Measurements from ENCODE around the gene SIDT2. TPM values are rescaled to one million over a fixed set of nuclear protein-coding genes. Genes with fewer than 3 reads are reported as not detected.
"Not testable (repeated sequence)": the region's sequence is repeated elsewhere in the genome, so short reads cannot be mapped to it uniquely, and the experiment has no call there.

Gene SIDT2
- total RNA-seq = 10 to 100 TPM; 28.6 to 30.9 TPM

DNA sequence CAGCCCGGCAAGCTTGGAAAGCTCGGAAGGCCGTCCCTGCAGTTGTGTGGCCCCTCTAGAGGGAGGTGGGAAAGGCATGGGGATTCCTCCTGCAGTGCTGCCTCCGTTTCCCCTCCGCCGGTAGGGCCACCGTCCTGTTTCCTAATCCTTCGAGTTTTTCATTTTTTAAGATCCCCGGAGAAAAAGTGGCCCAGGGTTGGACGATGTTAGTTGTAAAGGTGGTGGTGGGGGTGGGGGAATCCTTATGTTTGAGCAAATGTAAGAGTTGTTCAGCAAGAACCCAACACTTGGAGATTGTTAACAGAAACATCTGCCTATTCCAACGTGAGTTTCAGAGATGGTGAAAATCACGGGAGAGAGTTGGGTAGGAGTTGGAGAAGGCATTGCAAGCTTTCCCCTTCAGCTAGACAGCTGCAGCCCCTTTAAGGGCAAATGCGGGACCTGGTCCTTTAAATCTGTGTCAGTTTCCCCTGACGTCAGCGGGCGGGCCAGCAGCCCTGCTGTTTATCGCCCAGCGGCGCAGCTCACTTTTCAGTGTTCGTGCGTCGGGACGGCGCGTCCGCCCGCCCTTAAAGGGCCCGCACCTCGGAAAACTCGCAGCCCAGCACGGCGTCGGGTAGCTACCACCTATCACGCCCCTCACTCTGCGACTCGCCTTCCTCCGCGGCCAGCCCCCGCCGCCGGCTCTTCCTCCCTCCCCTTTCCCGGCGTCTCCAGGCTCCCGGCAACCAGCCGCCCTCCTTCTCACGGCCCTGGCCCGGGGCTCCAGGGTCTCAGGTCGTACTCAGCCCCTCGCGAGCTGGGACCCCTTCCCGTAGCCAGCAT is at the start of gene SIDT2:
SIDT2 (plus strand) TSS at position 534 of the 825 bp plus-strand sequence. CDS start 521 bp downstream, outside the sequence.
- Mint-ChIP-seq H3K4me3 (peak within 1 kb of the TSS; percentile 91), H3K27me3 (no peaks in the 10 kb centered on the region), H3K27ac (peak within 1 kb of the TSS; percentile 94), H3K9me3 (no peaks in the 10 kb centered on the region), H3K36me3 (ENCODE audit: low read depth) (peaks cover 2% of the 10 kb centered on the region), H3K4me1 (peaks cover 31% of the 10 kb centered on the region)
- DNase-seq = peak; percentile 93
- ChIA-PET CTCF (interaction anchor here (0.5 to 4.5 kb wide), 10 partner anchors 8 to 342 kb away, joined by 3 to 13 read pairs (median 5); no protein-coding TSS in a partner anchor), POLR2A (interaction anchor here (0.5 kb wide), 1 partner anchor 33 kb away, joined by 3 read pairs; no protein-coding TSS in a partner anchor)

DNA sequence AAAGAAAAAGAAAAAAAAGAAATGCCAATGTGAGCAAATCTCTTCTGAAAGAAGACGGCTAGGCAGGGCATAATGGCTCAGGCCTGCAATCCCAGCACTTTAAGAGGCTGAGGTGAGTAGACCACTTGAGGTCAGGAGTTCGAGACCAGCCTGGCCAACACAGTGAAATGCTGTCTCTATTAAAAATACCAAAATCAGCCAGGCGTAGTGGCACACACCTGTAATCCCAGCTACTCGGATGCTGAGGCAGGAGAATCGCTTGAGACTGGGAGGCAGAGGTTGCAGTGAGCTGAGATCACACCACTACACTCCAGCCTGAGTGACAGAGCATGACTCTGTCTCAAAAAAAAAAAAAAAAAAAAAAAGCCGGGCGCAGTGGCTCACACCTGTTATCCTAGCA is 48.1 kb upstream of the SIDT2 start:
- H3K4me3 Mint-ChIP-seq; POLR2A ChIA-PET; H3K27ac Mint-ChIP-seq; H3K4me1 Mint-ChIP-seq; H3K36me3 Mint-ChIP-seq (ENCODE audit: low read depth); DNase-seq; H3K9me3 Mint-ChIP-seq: not testable (repeated sequence)
- peaks cover 11% of the 10 kb centered on the region for H3K27me3 Mint-ChIP-seq
- CTCF ChIA-PET = interaction anchor here (0.8 kb wide), 1 partner anchor 96 kb away, joined by 5 read pairs; no protein-coding TSS in a partner anchor

GRCh38 chr11:117130879-117131278 is 47.7 kb upstream of the SIDT2 start:
- H3K27me3 Mint-ChIP-seq = peaks cover 11% of the 10 kb centered on the region
- H3K4me3 Mint-ChIP-seq = no peak overlapping the region
- ChIA-PET CTCF (interaction anchor here (0.8 kb wide), 1 partner anchor 96 kb away, joined by 5 read pairs; no protein-coding TSS in a partner anchor), POLR2A (no interaction called here)
- no peaks in the 10 kb centered on the region for H3K9me3 Mint-ChIP-seq
- H3K27ac Mint-ChIP-seq = no peak overlapping the region
- no peak for DNase-seq
- H3K4me1 Mint-ChIP-seq = no peaks in the 10 kb centered on the region
- H3K36me3 Mint-ChIP-seq (ENCODE audit: low read depth) = no peaks in the 10 kb centered on the region

DNA sequence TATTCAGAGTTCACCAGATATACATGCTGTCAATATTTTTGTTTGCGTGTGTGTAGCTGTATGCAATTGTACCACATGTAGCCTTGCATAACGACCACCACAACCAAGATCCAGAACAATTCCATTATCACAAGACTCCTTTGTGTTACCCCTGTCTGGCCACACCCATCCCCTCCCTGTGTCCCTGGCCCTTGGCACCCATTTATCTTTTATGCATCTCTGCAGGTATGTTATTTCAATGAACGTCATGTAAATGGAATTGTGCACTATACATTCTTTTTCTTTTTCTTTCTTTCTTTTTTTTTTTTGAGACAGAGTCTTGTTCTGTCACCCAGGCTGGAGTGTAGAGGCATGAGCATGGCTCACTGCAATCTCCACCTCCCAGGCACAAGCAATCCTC is 44.1 kb upstream of the SIDT2 start:
- H3K36me3 Mint-ChIP-seq (ENCODE audit: low read depth) = no peaks in the 10 kb centered on the region
- no peak for DNase-seq
- H3K4me3 Mint-ChIP-seq = no peak overlapping the region
- peaks cover 3% of the 10 kb centered on the region for H3K27me3 Mint-ChIP-seq
- no peaks in the 10 kb centered on the region for H3K9me3 Mint-ChIP-seq
- H3K4me1 Mint-ChIP-seq = no peaks in the 10 kb centered on the region
- CTCF ChIA-PET = interaction anchor here (1.4 to 1.6 kb wide), 2 partner anchors 9 to 12 kb away, joined by 3 to 4 read pairs; no protein-coding TSS in a partner anchor
- H3K27ac Mint-ChIP-seq = no peak overlapping the region
- POLR2A ChIA-PET = no interaction called here

GRCh38 chr11:117134979-117135378 is 43.6 kb upstream of the SIDT2 start:
- CTCF ChIA-PET; POLR2A ChIA-PET; H3K27me3 Mint-ChIP-seq; H3K27ac Mint-ChIP-seq; DNase-seq; H3K9me3 Mint-ChIP-seq; H3K36me3 Mint-ChIP-seq (ENCODE audit: low read depth); H3K4me1 Mint-ChIP-seq; H3K4me3 Mint-ChIP-seq: not testable (repeated sequence)

DNA sequence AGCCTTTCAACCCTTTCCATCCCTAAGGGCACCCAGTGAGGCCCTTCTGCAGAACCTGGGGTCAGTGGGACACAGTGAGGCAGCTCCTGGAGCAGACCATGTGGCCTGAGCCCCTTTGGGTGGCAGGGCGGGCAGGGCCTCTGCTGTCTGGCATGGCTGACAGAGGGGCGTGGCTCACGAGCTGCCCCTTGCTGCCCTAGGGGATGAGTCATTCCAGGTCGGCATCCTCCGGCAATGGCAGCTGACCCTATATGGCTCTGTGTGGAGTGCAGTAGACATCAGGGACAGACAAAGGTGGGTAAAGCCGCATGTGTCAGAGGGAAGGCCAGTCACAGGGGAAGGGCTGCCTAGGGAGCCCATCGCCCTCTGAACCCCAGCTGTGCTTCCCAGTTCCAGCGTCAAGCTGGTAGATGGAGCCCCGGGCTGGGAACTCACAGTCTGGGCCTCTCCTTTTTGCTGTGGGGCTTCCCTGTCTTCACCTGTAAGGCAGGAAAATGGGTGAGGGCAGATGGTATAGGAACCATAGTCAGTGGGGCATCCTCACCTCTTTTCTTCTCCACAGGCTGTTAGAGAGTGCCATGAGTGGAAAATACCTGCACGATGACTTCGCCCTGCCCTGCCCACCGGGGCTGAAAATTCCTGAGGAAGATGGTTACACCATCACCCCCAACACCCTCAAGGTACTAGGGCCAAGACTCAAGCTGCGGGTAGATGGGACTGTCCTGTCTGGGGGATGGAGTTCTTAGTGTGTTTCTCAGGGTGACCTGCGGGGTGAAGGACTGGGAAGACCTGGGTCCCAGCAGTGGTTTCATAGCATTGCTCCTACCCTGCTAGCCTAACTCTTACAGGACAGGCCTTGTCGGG is 41.1 kb upstream of the SIDT2 start:
- POLR2A ChIA-PET; H3K36me3 Mint-ChIP-seq (ENCODE audit: low read depth); H3K4me3 Mint-ChIP-seq; H3K27ac Mint-ChIP-seq; H3K9me3 Mint-ChIP-seq; DNase-seq; H3K4me1 Mint-ChIP-seq; CTCF ChIA-PET: not testable (repeated sequence)
- peaks cover 26% of the 10 kb centered on the region for H3K27me3 Mint-ChIP-seq

- Mint-ChIP-seq H3K27ac (peak overlapping the region; percentile 94), H3K27me3 (peaks cover 23% of the 10 kb centered on the region), H3K36me3 (ENCODE audit: low read depth) (peaks cover 29% of the 10 kb centered on the region), H3K9me3 (peaks cover 2% of the 10 kb centered on the region), H3K4me1 (peaks cover 44% of the 10 kb centered on the region), H3K4me3 (peak overlapping the region; percentile 98)
- ChIA-PET CTCF (interaction anchor here (0.6 to 2.0 kb wide), 7 partner anchors 9 to 401 kb away, joined by 3 to 13 read pairs (median 3); partner anchors contain the start of genes APOA5 and SIK3), POLR2A (no interaction called here)
- DNase-seq = peak; percentile 35
These were observed 35.2 kb upstream of the SIDT2 start for GRCh38 chr11:117143390-117143789.

GRCh38 chr11:117143871-117144476 is 34.6 kb upstream of the SIDT2 start, which contains the start of gene PAFAH1B2:
Gene PAFAH1B2 (plus strand): TSS chr11:117144287. CDS start chr11:117152448, 8,161 bp downstream.
- Mint-ChIP-seq H3K36me3 (ENCODE audit: low read depth) (peaks cover 34% of the 10 kb centered on the region), H3K4me3 (peak within 1 kb of the TSS; percentile 98), H3K27ac (peak within 1 kb of the TSS; percentile 94), H3K9me3 (peaks cover 2% of the 10 kb centered on the region), H3K4me1 (peaks cover 45% of the 10 kb centered on the region), H3K27me3 (peaks cover 23% of the 10 kb centered on the region)
- ChIA-PET CTCF (interaction anchor here (0.6 to 2.4 kb wide), 11 partner anchors 10 to 401 kb away, joined by 3 to 13 read pairs (median 3); partner anchors contain the start of genes APOA5 and SIK3), POLR2A (interaction anchor here (1.0 kb wide), 1 partner anchor 88 kb away, joined by 5 read pairs; the partner anchor contains the start of gene PCSK7)
- DNase-seq = peak; percentile 97

GRCh38 chr11:117144477-117145392 is 33.8 kb upstream of the SIDT2 start:
- H3K27ac Mint-ChIP-seq = peak overlapping the region; percentile 90
- H3K27me3 Mint-ChIP-seq = peaks cover 22% of the 10 kb centered on the region
- H3K9me3 Mint-ChIP-seq = peaks cover 2% of the 10 kb centered on the region
- H3K4me3 Mint-ChIP-seq = peak overlapping the region; percentile 98
- DNase-seq = peak; percentile 34
- ChIA-PET CTCF (interaction anchor here (1.0 to 2.4 kb wide), 10 partner anchors 21 to 402 kb away, joined by 3 to 13 read pairs (median 4); partner anchors contain the start of genes APOA5 and SIK3), POLR2A (interaction anchor here (1.0 kb wide), 1 partner anchor 87 kb away, joined by 5 read pairs; the partner anchor contains the start of gene PCSK7)
- H3K36me3 Mint-ChIP-seq (ENCODE audit: low read depth) = peaks cover 36% of the 10 kb centered on the region
- peaks cover 47% of the 10 kb centered on the region for H3K4me1 Mint-ChIP-seq

DNA sequence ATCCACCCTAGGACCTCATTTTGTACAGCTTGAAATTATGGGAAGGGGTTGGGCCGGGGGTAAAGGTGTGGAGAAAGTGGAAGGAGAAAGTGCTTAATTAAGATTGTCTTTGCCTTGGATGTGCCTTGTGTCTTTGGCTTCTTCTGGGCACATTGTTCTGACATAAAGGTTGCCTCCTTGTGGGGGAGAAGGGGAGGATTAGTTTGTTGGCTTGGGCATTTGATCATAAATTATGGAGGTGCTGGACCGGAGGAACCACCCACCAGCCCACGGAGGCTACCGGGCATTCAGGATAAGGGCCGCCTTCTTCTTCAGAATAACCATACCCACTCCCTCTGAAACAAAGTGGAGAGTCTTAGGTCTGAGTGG is 33.2 kb upstream of the SIDT2 start:
- ChIA-PET CTCF (interaction anchor here (0.6 to 2.4 kb wide), 8 partner anchors 21 to 354 kb away, joined by 3 to 12 read pairs (median 4); partner anchors contain the start of gene APOA5), POLR2A (interaction anchor here (0.6 to 1.0 kb wide), 2 partner anchors 33 to 87 kb away, joined by 3 to 5 read pairs; partner anchors contain the start of genes PCSK7 and SIDT2)
- Mint-ChIP-seq H3K27ac (peak overlapping the region; percentile 90), H3K9me3 (peaks cover 2% of the 10 kb centered on the region), H3K4me3 (peak overlapping the region; percentile 98), H3K4me1 (peaks cover 48% of the 10 kb centered on the region), H3K27me3 (peaks cover 15% of the 10 kb centered on the region), H3K36me3 (ENCODE audit: low read depth) (peaks cover 40% of the 10 kb centered on the region)
- peak; percentile 10 for DNase-seq

- ChIA-PET POLR2A (no interaction called here), CTCF (interaction anchor here (0.6 to 1.5 kb wide), 4 partner anchors 14 to 82 kb away, joined by 3 to 5 read pairs (median 4); no protein-coding TSS in a partner anchor)
- Mint-ChIP-seq H3K4me3 (peak overlapping the region; percentile 98), H3K27ac (peak overlapping the region; percentile 36), H3K4me1 (peaks cover 51% of the 10 kb centered on the region), H3K9me3 (peaks cover 2% of the 10 kb centered on the region), H3K27me3 (peaks cover 4% of the 10 kb centered on the region), H3K36me3 (ENCODE audit: low read depth) (peaks cover 42% of the 10 kb centered on the region)
- no peak for DNase-seq
These were observed 32.0 kb upstream of the SIDT2 start for GRCh38 chr11:117146521-117146920.

Data from activated CD4-positive, alpha-beta T cell treated with anti-CD3 and anti-CD28 coated beads, Interleukin-2, amount 10 ng/mL, durations not matched to agents 7 days and 5 days (primary cell).